SK-N-SH (cell line): ENCODE results near the gene TTC3. TPM values are rescaled to one million over a fixed set of nuclear protein-coding genes. Genes with fewer than 3 reads are reported as not detected.

Source experiments
- CTCF ChIA-PET: fragments of 300-600, 350-600 bp; formaldehyde crosslinking; extraction: SDS; loops from one replicate; lab custom pipeline; 2021; lab: Yijun Ruan, JAX
- POLR2A ChIA-PET: fragments of 350-600 bp; sonication (Branson Sonifier 250); formaldehyde crosslinking; extraction: SDS; loops from one replicate; lab custom pipeline; 2020; ENCODE audit warnings: antibody characterized with exemption, inconsistent platforms; lab: Yijun Ruan, JAX
- DNase-seq: peaks from one replicate; pipeline ENCODE4 v3.0.0; 2012
- H2AFZ ChIP-seq: fragments of 200-600 bp; sonication (generic); 2 replicates; pipeline ENCODE4 v1.8.1; 2016; ENCODE audit warnings: antibody characterized with exemption, mild to moderate bottlenecking, low read depth
- H3F3A ChIP-seq: fragments of 200-600 bp; sonication (generic); replicated peaks from 2 replicates; pipeline ENCODE3; 2016; ENCODE audit warnings: antibody characterized with exemption, mild to moderate bottlenecking; ENCODE audit not compliant: insufficient read depth
- H3K27ac ChIP-seq, 2 experiments: fragments of 200-500 bp in 1 of 2; fragments of 200-600 bp in 1 of 2; sonication (Bioruptor generic) in 1 of 2; sonication (generic), shearing (Covaris generic) in 1 of 2; 2 replicates each; pipeline versions ENCODE4 v1.5.1 to v1.6.1; 2014 to 2016; ENCODE audit warnings: low read depth in 2 of 2, inconsistent platforms in 1 of 2, low read length in 1 of 2, mild to moderate bottlenecking in 1 of 2, mixed read lengths in 1 of 2
- H3K27me3 ChIP-seq: fragments of 200-600 bp; sonication (generic), shearing (Covaris generic); 2 replicates; pipeline ENCODE4 v1.6.1; 2016; ENCODE audit warnings: mixed run types; ENCODE audit not compliant: insufficient read depth
- H3K36me3 ChIP-seq, 2 experiments: fragments of 200-500 bp in 1 of 2; fragments of 200-600 bp in 1 of 2; sonication (Bioruptor generic) in 1 of 2; sonication (generic) in 1 of 2; replicated peaks in 1 of 2; 2 replicates each; pipeline versions ENCODE3 to v1.5.1; 2014 to 2016; ENCODE audit warnings: low read length in 1 of 2, mild to moderate bottlenecking in 1 of 2; ENCODE audit not compliant: insufficient read depth in 2 of 2, control insufficient read depth in 1 of 2
- H3K4me1 ChIP-seq, 2 experiments: fragments of 200-500 bp in 1 of 2; fragments of 200-600 bp in 1 of 2; sonication (Bioruptor generic) in 1 of 2; sonication (generic), shearing (Covaris generic) in 1 of 2; 2 replicates each; pipeline versions ENCODE4 v1.5.1 to v1.6.1; 2014 to 2016; ENCODE audit warnings: low read depth in 1 of 2, low read length in 1 of 2, mixed run types in 1 of 2; ENCODE audit not compliant: insufficient read depth in 2 of 2, control insufficient read depth in 1 of 2
- H3K4me2 ChIP-seq: fragments of 200-600 bp; sonication (generic), shearing (Covaris generic); 2 replicates; pipeline ENCODE4 v1.6.1; 2017; ENCODE audit warnings: mixed run types
- H3K4me3 ChIP-seq, 2 experiments: fragments of 200-500 bp in 1 of 2; fragments of 200-600 bp in 1 of 2; sonication (Bioruptor generic) in 1 of 2; sonication (generic), shearing (Covaris generic) in 1 of 2; 2 replicates each; pipeline versions ENCODE4 v1.5.1 to v1.8.1; 2014 to 2016; ENCODE audit warnings: low read depth in 2 of 2, inconsistent platforms in 1 of 2, low read length in 1 of 2, mild to moderate bottlenecking in 1 of 2, mixed read lengths in 1 of 2, moderate library complexity in 1 of 2
- H3K79me2 ChIP-seq: fragments of 200-600 bp; sonication (generic); 2 replicates; pipeline ENCODE4 v1.8.1; 2017; ENCODE audit warnings: mild to moderate bottlenecking; ENCODE audit not compliant: insufficient read depth
- H3K9ac ChIP-seq: fragments of 200-600 bp; sonication (generic); 2 replicates; pipeline ENCODE4 v1.6.1; 2017; ENCODE audit warnings: mixed run types
- H3K9me2 ChIP-seq: fragments of 200-600 bp; sonication (generic); 2 replicates; pipeline ENCODE4 v1.6.1; 2017; ENCODE audit warnings: mixed run types
- H3K9me3 ChIP-seq: fragments of 200-600 bp; sonication (generic); 2 replicates; pipeline ENCODE4 v1.6.1; 2017; ENCODE audit warnings: mixed run types, mild to moderate bottlenecking, moderate library complexity
- H4K20me1 ChIP-seq: fragments of 200-600 bp; sonication (generic); 2 replicates; pipeline ENCODE4 v1.6.1; 2017; ENCODE audit warnings: mild to moderate bottlenecking, mixed run types; ENCODE audit not compliant: insufficient read depth
- ELF1 ChIP-seq: IDR thresholded peaks from 2 replicates; pipeline ENCODE4 v1.4.0; 2012
- EP300 ChIP-seq, 2 experiments: IDR thresholded peaks; 2 replicates each; pipeline versions ENCODE4 v1.4.0 to v1.6.1; 2012; ENCODE audit warnings: borderline replicate concordance in 1 of 2, low read depth in 1 of 2, low read length in 1 of 2
- EZH2phosphoT487 ChIP-seq: fragments of 200-600 bp; sonication (generic); IDR thresholded peaks from 2 replicates; pipeline ENCODE4 v1.6.1; 2017; ENCODE audit warnings: low read depth, mixed run types, mild to moderate bottlenecking, antibody characterized with exemption, moderate library complexity, borderline replicate concordance
- FOSL2 ChIP-seq: IDR thresholded peaks from 2 replicates; pipeline ENCODE4 v1.4.0; 2012; ENCODE audit warnings: low read depth, mild to moderate bottlenecking, moderate library complexity, borderline replicate concordance
- FOXJ3 ChIP-seq: sonication (generic); formaldehyde crosslinking; IDR thresholded peaks from 2 replicates; pipeline ENCODE4 v1.5.1; 2020; ENCODE audit warnings: mild to moderate bottlenecking, missing genetic modification reagents
- MEF2A ChIP-seq: IDR thresholded peaks from 2 replicates; pipeline ENCODE4 v1.4.0; 2012; ENCODE audit warnings: low read depth, borderline replicate concordance
- NFIC ChIP-seq: IDR thresholded peaks from 2 replicates; pipeline ENCODE4 v1.4.0; 2012; ENCODE audit warnings: borderline replicate concordance
- NRF1 ChIP-seq: IDR thresholded peaks from 2 replicates; pipeline ENCODE4 v1.6.1; 2012; ENCODE audit warnings: low read depth, mild to moderate bottlenecking, low read length
- RCOR1 ChIP-seq: fragments of 150-350 bp; IDR thresholded peaks from 2 replicates; pipeline ENCODE4 v1.6.1; 2017; ENCODE audit warnings: antibody characterized with exemption, low read length
- RFX5 ChIP-seq: IDR thresholded peaks from 2 replicates; pipeline ENCODE4 v1.6.1; 2012; ENCODE audit warnings: mild to moderate bottlenecking, improper control_type of control experiment, low read length
- SIN3A ChIP-seq: IDR thresholded peaks from 2 replicates; pipeline ENCODE4 v1.6.1; 2012; ENCODE audit warnings: low read depth, mild to moderate bottlenecking, low read length, moderate library complexity, borderline replicate concordance
- SMC3 ChIP-seq: IDR thresholded peaks from 2 replicates; pipeline ENCODE4 v1.6.1; 2012; ENCODE audit warnings: low read depth, low read length, improper control_type of control experiment
- TAF1 ChIP-seq: IDR thresholded peaks from 2 replicates; pipeline ENCODE4 v1.6.1; 2012; ENCODE audit warnings: low read depth, mild to moderate bottlenecking, low read length, moderate library complexity, borderline replicate concordance
- TCF12 ChIP-seq: IDR thresholded peaks from 2 replicates; pipeline ENCODE4 v1.4.0; 2012
- TEAD4 ChIP-seq: IDR thresholded peaks from 2 replicates; pipeline ENCODE4 v1.4.0; 2012; ENCODE audit warnings: mild to moderate bottlenecking, borderline replicate concordance; ENCODE audit not compliant: insufficient read depth
- YY1 ChIP-seq: IDR thresholded peaks from 2 replicates; pipeline ENCODE4 v1.4.0; 2012; ENCODE audit warnings: low read depth, mild to moderate bottlenecking
- WGBS: methylation state at CpG from one replicate; pipeline ENCODE4 v1.1.6; 2017; ENCODE audit warnings: low lambda C conversion rate; 5-methylcytosine and 5-hydroxymethylcytosine counted together
- polyA plus RNA-seq, 3 experiments: library from polyadenylated mRNA; depleted of rRNA; stranded (reverse); fragments of >200 nt; gene quantifications; 2 replicates each; pipeline ENCODE4 v1.2.3, GENCODE V29; 2012
- TF ChIP-seq, protein P1 (sequence below): IDR thresholded peaks from 2 replicates; pipeline ENCODE4 v1.4.0; 2012; ENCODE audit warnings: low read depth, borderline replicate concordance
- TF ChIP-seq, protein P2 (sequence below): IDR thresholded peaks from 2 replicates; pipeline ENCODE4 v1.4.0; 2012; ENCODE audit warnings: low read depth
- TF ChIP-seq, protein P3 (sequence below): fragments of 150-350 bp; IDR thresholded peaks from 2 replicates; pipeline ENCODE4 v1.6.1; 2016; ENCODE audit warnings: mild to moderate bottlenecking, low read depth, low read length
- TF ChIP-seq, protein P4 (sequence below): IDR thresholded peaks from 2 replicates; pipeline ENCODE4 v1.4.0; 2012; ENCODE audit warnings: low read depth, borderline replicate concordance

TTC3 gene
- polyA plus RNA-seq, 1 of the 3 experiments (the other 2 are of a cell fraction): 35.7 TPM

DNA sequence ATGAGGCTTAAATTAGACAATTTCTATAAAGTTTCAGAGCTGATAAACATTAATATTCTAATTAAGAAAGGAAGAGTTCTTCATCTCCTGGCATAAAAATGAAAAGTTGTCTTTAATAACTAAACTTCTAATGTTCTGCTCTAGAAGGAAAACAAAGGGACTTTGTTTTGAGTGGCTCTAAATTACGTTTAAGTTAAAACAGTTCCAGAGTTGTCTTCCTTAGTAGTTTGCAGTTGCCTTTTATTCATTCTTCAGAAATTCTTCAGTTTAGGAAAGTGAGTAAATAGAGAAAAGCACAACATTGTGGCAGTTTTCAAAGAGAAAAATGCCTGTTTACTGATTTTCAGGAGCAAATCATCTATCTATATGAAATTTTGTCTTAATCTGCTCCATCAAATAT is 86.9 kb downstream of the TTC3 start:
- Histone ChIP-seq H3K4me1 (peaks cover 0 to 3% of the 10 kb centered on the region in 2 experiments; a peak in 1 of 4 replicates), H3K79me2 (no peaks in the 10 kb centered on the region), H2AFZ (no peak overlapping the region), H3K4me2 (no peak overlapping the region), H3K9me3 (no peaks in the 10 kb centered on the region), H3K9ac (no peak overlapping the region), H4K20me1 (no peaks in the 10 kb centered on the region), H3K4me3 (no peak overlapping the region), H3K9me2 (no peaks in the 10 kb centered on the region), H3F3A (peaks cover 7% of the 10 kb centered on the region), H3K27me3 (no peaks in the 10 kb centered on the region), H3K36me3 (peaks cover 82 to 83% of the 10 kb centered on the region in 2 experiments), H3K27ac (no peak overlapping the region)
- WGBS: 83% methylated on average over 1 of the region's 1 CpG
- TF ChIP-seq TEAD4 (no peak), TAF1 (no peak), RFX5 (no peak), NRF1 (no peak), MEF2A (no peak), SIN3A (no peak), ELF1 (no peak), SMC3 (no peak), TCF12 (no peak), EZH2phosphoT487 (no peak), YY1 (no peak), NFIC (no peak), RCOR1 (no peak), FOSL2 (no peak), EP300 (IDR thresholded peaks at IDR 0.05; ENCODE audit: borderline replicate concordance in 1 of 2, low read depth in 1 of 2, low read length in 1 of 2) (no peak), FOXJ3 (CRISPR knock-in tag) (no peak)
- TF ChIP-seq, protein P1, sequence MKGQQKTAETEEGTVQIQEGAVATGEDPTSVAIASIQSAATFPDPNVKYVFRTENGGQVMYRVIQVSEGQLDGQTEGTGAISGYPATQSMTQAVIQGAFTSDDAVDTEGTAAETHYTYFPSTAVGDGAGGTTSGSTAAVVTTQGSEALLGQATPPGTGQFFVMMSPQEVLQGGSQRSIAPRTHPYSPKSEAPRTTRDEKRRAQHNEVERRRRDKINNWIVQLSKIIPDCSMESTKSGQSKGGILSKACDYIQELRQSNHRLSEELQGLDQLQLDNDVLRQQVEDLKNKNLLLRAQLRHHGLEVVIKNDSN: no peak
- TF ChIP-seq, protein P2, sequence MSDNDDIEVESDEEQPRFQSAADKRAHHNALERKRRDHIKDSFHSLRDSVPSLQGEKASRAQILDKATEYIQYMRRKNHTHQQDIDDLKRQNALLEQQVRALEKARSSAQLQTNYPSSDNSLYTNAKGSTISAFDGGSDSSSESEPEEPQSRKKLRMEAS: no peak
- TF ChIP-seq, protein P3, sequence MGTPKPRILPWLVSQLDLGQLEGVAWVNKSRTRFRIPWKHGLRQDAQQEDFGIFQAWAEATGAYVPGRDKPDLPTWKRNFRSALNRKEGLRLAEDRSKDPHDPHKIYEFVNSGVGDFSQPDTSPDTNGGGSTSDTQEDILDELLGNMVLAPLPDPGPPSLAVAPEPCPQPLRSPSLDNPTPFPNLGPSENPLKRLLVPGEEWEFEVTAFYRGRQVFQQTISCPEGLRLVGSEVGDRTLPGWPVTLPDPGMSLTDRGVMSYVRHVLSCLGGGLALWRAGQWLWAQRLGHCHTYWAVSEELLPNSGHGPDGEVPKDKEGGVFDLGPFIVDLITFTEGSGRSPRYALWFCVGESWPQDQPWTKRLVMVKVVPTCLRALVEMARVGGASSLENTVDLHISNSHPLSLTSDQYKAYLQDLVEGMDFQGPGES: no peak
- TF ChIP-seq, protein P4, sequence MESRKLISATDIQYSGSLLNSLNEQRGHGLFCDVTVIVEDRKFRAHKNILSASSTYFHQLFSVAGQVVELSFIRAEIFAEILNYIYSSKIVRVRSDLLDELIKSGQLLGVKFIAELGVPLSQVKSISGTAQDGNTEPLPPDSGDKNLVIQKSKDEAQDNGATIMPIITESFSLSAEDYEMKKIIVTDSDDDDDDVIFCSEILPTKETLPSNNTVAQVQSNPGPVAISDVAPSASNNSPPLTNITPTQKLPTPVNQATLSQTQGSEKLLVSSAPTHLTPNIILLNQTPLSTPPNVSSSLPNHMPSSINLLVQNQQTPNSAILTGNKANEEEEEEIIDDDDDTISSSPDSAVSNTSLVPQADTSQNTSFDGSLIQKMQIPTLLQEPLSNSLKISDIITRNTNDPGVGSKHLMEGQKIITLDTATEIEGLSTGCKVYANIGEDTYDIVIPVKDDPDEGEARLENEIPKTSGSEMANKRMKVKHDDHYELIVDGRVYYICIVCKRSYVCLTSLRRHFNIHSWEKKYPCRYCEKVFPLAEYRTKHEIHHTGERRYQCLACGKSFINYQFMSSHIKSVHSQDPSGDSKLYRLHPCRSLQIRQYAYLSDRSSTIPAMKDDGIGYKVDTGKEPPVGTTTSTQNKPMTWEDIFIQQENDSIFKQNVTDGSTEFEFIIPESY: no peak
- ChIA-PET POLR2A (no interaction called here), CTCF (no interaction called here)
- DNase-seq: no peak
